T-cell (primary cell): ENCODE results near the gene LHPP. TPM values are rescaled to one million over a fixed set of nuclear protein-coding genes. Genes with fewer than 3 reads are reported as not detected.

Experiments used
- ATAC-seq, 4 experiments: fragments of 200-7000 bp in 3 of 4; fragments of 150-1000 bp in 1 of 4; cut with Tn5 transposase; replicated peaks in 1 of 4; 1 replicate in 3 of 4; 2 replicates in 1 of 4; pipeline ENCODE4 v1.10.0; 2021; ENCODE audit warnings: moderate library complexity in 3 of 4, mild to moderate bottlenecking in 2 of 4, moderate number of reproducible peaks in 1 of 4
- CTCF ChIA-PET, 2 donors: fragments of 300-600 bp; sonication (Branson Sonifier 250); formaldehyde crosslinking; loops; one replicate each; lab custom pipeline; 2022; ENCODE audit warnings: antibody characterized with exemption in 2 of 2; lab: Charles Lee
- POLR2A ChIA-PET, 2 donors: fragments of 300-600 bp; sonication (Branson Sonifier 250); formaldehyde crosslinking; loops; one replicate each; lab custom pipeline; 2022; ENCODE audit warnings: antibody characterized with exemption in 2 of 2; lab: Charles Lee
- DNase-seq, 35 experiments: peaks; one replicate each; pipeline versions ENCODE4 v3.0.0 to v3.0.0-alpha.2; 2013 to 2023
- H3K27ac ChIP-seq: one replicate; pipeline ENCODE4 v1.5.1; 2013; ENCODE audit warnings: low read length
- H3K27me3 ChIP-seq, 2 experiments: replicated peaks in 1 of 2; 1 replicate in 1 of 2; 2 replicates in 1 of 2; pipeline versions ENCODE4 v1.6.1 to v1.7.0; 2013; ENCODE audit warnings: low read length in 1 of 2, mixed read lengths in 1 of 2; ENCODE audit not compliant: control insufficient read depth in 2 of 2, insufficient read depth in 2 of 2; ENCODE audit errors: extremely low read depth in 1 of 2
- H3K36me3 ChIP-seq, 2 donors: 1 replicate in 1 of 2; 2 replicates in 1 of 2; pipeline versions ENCODE4 v1.6.1 to v1.7.0; 2013; ENCODE audit warnings: low read length in 1 of 2; ENCODE audit not compliant: control insufficient read depth in 2 of 2, insufficient read depth in 1 of 2; ENCODE audit errors: extremely low read depth in 1 of 2
- H3K4me1 ChIP-seq, 2 experiments: 1 replicate in 1 of 2; 2 replicates in 1 of 2; pipeline versions ENCODE4 v1.6.1 to v1.7.0; 2013; ENCODE audit warnings: low read length in 2 of 2, mixed read lengths in 1 of 2; ENCODE audit not compliant: insufficient read depth in 2 of 2, control insufficient read depth in 1 of 2; ENCODE audit errors: extremely low read depth in 1 of 2
- H3K4me3 ChIP-seq, 2 donors: 1 replicate in 1 of 2; 2 replicates in 1 of 2; pipeline versions ENCODE4 v1.5.1 to v1.7.0; 2013; ENCODE audit warnings: mild to moderate bottlenecking in 2 of 2, low read length in 1 of 2, moderate library complexity in 1 of 2; ENCODE audit not compliant: control insufficient read depth in 1 of 2; ENCODE audit errors: extremely low read depth in 1 of 2
- H3K9me3 ChIP-seq: 2 replicates; pipeline ENCODE4 v1.7.0; 2013
- H3K27ac Mint-ChIP-seq, 2 donors: one replicate each; pipeline ENCODE4 v1.8.0; 2020 to 2021; ENCODE audit warnings: mild to moderate bottlenecking in 2 of 2, mixed read lengths in 2 of 2
- H3K27me3 Mint-ChIP-seq, 2 donors: one replicate each; pipeline ENCODE4 v1.8.0; 2021 to 2022; ENCODE audit warnings: mixed read lengths in 2 of 2
- H3K36me3 Mint-ChIP-seq: one replicate; pipeline ENCODE4 v1.8.0; 2021; ENCODE audit warnings: mixed read lengths
- H3K4me1 Mint-ChIP-seq, 3 donors: one replicate each; pipeline ENCODE4 v1.8.0; 2020 to 2022; ENCODE audit warnings: mixed read lengths in 3 of 3, mild to moderate bottlenecking in 1 of 3
- H3K4me3 Mint-ChIP-seq, 3 donors: one replicate each; pipeline ENCODE4 v1.8.0; 2020 to 2022; ENCODE audit warnings: mild to moderate bottlenecking in 3 of 3, mixed read lengths in 3 of 3, moderate library complexity in 3 of 3
- H3K9me3 Mint-ChIP-seq, 3 donors: one replicate each; pipeline ENCODE4 v1.8.0; 2020 to 2022; ENCODE audit warnings: mixed read lengths in 3 of 3
- WGBS: methylation state at CpG from one replicate; pipeline ENCODE4 v1.1.5; 2013; ENCODE audit warnings: missing lambda C conversion rate; ENCODE audit not compliant: insufficient coverage; 5-methylcytosine and 5-hydroxymethylcytosine counted together
- total RNA-seq, 35 experiments: library from RNA in 6 of 35; stranded (reverse) in 6 of 35; fragments of 120-200 nt in 1 of 35; gene quantifications; one replicate each; pipeline versions ENCODE4 v1.2.1 to v1.2.4 and lab custom pipeline; 2013 to 2026

LHPP gene
- total RNA-seq, 5 donors from 2014 or later (not counting 1 experiment from before 2014, with no cell fraction given), result 13.2 to 27.4 (median 22.3) TPM

DNA sequence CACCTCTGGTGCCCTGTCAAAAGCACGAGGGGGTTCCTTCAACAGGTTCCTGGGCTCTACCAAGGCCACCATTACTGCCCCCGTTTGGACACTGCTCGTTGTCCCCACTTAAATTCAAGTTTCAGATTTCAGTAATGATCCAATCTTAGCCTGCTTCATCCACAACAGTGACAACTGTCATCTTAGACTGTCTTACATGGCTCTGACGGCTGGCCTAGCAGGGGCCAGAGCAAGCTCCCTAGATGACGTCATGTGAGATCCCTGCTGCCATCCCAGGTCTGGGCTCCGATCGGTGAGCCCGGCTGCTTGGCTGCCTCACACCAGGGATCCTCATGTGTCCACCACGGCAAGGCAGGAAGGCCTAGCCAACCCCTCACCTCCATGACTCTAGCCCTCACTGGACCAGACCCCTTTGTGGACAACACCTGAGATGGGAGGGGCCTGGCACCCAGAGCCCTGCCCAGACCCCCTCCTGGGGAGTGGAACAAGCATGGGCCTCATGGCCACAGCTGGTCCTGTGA, 200.1 kb downstream of the LHPP start:
- Mint-ChIP-seq H3K9me3 (no peaks in the 10 kb centered on the region), H3K36me3 (peaks cover 12% of the 10 kb centered on the region), H3K4me3 (no peak overlapping the region), H3K27me3 (no peaks in the 10 kb centered on the region), H3K4me1 (peaks cover 55 to 83% (median 64%) of the 10 kb centered on the region in 3 donors), H3K27ac (peak overlapping the region in 1 of 2 donors; percentile 85)
- ChIA-PET POLR2A (no interaction called here), CTCF (no interaction called here)
- Histone ChIP-seq H3K4me1 (peaks cover 9 to 92% of the 10 kb centered on the region in 2 experiments), H3K27ac (peak overlapping the region; percentile 88), H3K27me3 (no peaks in the 10 kb centered on the region), H3K9me3 (no peaks in the 10 kb centered on the region), H3K4me3 (no peak overlapping the region), H3K36me3 (peaks cover 11 to 35% of the 10 kb centered on the region in 2 donors)
- 91% methylated on average over 8 of the region's 9 CpGs for WGBS
- DNase-seq (no peak), ATAC-seq (no peak)

- Histone ChIP-seq H3K4me1 (peaks cover 6 to 96% of the 10 kb centered on the region in 2 experiments), H3K27me3 (no peaks in the 10 kb centered on the region), H3K36me3 (peaks cover 11 to 41% of the 10 kb centered on the region in 2 donors), H3K4me3 (no peak overlapping the region), H3K9me3 (no peaks in the 10 kb centered on the region), H3K27ac (no peak overlapping the region)
- H3K36me3 Mint-ChIP-seq, result peaks cover 15% of the 10 kb centered on the region
- H3K27ac Mint-ChIP-seq, result peak overlapping the region in 1 of 2 donors; percentile 49
- DNase-seq (no peak), ATAC-seq (no peak)
- WGBS, result 93% methylated on average over 7 of the region's 8 CpGs
- H3K9me3 Mint-ChIP-seq, result no peaks in the 10 kb centered on the region
- ChIA-PET POLR2A (interaction anchor here in 1 of 2 donors (0.6 kb wide), 1 partner anchor 74 kb away, joined by 9 read pairs; no protein-coding TSS in a partner anchor), CTCF (interaction anchor here in 1 of 2 donors (0.5 kb wide), 1 partner anchor 164 kb away, joined by 3 read pairs; no protein-coding TSS in a partner anchor)
- no peaks in the 10 kb centered on the region for H3K27me3 Mint-ChIP-seq
- H3K4me1 Mint-ChIP-seq, result peaks cover 56 to 86% (median 66%) of the 10 kb centered on the region in 3 donors
- no peak overlapping the region for H3K4me3 Mint-ChIP-seq
Observed at GRCh38 chr10:124663228-124663627, 201.6 kb downstream of the LHPP start.

Other genes starting within 250 kb of the LHPP start
- gene OAT, start 42.9 kb upstream of the LHPP start, total RNA-seq, result 10 to 100 TPM; 23.2 to 42.5 (median 38.1) TPM
- under 1 TPM in 1 of 5 donors, not detected in 4; 0.12 TPM for gene NKX1-2, start 11.8 kb upstream of the LHPP start, total RNA-seq